ENCODE measurements around the gene CERS6. TPM values are rescaled to one million over a fixed set of nuclear protein-coding genes. Genes with fewer than 3 reads are reported as not detected.
"Not testable (repeated sequence)": the region's sequence is repeated elsewhere in the genome, so short reads cannot be mapped to it uniquely, and the experiment has no call there.

Gene CERS6
- total RNA-seq, 1 donor from 2014 or later: 21.8 TPM

DNA sequence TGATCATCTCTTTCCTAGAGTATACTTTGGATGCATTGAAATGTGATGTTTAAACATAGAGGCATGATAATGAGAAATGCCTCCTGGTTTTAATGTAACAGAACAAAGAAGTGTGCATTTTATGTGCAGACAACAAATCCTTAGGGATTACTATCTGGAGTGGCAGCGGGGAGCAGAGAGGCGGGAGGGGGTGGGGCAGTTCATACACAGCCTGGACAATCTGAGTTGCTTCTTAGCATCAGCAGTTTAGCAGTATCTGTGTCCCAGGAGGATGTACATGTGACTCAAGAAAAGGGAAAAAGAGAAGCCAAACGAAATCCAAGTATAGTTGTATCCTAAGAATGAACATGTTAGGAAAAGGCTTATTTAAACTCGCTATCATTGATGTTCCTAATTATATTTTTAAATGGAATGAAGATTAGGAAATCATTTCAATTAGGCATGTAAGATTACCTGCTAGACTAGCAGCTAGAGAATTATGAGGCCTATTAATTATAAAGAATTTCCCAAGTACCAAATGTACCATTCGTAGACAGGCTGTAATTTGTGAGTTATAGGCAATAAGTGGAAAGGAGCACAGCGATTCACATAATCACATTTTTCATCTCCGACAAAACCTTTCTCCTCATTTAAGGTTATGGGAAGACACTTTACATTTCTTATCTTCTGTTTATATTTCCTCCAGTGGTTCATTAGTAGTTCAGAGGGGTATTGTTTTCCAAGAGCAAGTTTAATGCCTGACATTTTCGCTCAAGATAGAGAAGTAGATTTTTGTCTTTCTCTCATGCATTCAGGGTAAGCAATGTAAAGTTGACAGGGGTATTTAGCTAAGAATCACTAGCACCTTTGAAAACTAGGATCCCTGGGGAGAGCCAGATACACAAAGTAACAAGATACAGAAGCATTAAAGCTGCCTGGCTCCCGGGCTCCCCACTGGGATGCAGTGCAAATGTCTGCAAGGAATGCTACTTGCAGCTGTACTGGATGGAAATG lies 205.1 kb downstream of the CERS6 start:
- ATAC-seq: no peak
- TF ChIP-seq CTCF (IDR thresholded peaks at IDR 0.05): no peak
- Histone ChIP-seq H3K36me3 (no peaks in the 10 kb centered on the region), H3K27me3 (ENCODE audit: low read depth) (no peaks in the 10 kb centered on the region), H3K27ac (no peak overlapping the region), H3K9me3 (no peaks in the 10 kb centered on the region), H3K4me1 (no peaks in the 10 kb centered on the region), H3K4me3 (no peak overlapping the region)
- no peak for DNase-seq
- intact Hi-C loops (cut with DNase I): no loop called here

DNA sequence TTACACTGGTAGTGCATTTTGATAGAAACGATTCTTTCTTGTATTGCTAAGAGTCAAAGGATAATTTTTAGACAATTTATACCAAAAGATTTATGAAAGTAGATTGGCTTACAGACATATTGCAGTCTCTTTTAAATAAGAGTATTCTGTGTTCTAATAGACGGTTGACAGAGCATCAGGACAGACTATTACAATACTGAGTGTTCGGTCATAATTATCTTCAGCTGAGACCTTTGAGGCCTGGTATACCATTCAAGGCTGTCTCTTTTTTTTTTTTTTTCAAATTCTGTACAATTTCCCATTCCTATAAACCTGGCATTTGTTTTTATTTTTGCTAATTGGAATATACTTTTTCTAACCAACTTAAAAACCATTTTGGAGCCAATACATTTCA lies 205.8 kb downstream of the CERS6 start:
- H3K9me3 ChIP-seq: no peaks in the 10 kb centered on the region
- no peak for DNase-seq
- intact Hi-C loops (cut with DNase I): no loop called here
- no peak overlapping the region for H3K27ac ChIP-seq
- no peaks in the 10 kb centered on the region for H3K4me1 ChIP-seq
- ATAC-seq: no peak
- no peak for TF ChIP-seq CTCF (IDR thresholded peaks at IDR 0.05)
- no peaks in the 10 kb centered on the region for H3K27me3 ChIP-seq (ENCODE audit: low read depth)
- H3K36me3 ChIP-seq: no peaks in the 10 kb centered on the region
- no peak overlapping the region for H3K4me3 ChIP-seq

DNA sequence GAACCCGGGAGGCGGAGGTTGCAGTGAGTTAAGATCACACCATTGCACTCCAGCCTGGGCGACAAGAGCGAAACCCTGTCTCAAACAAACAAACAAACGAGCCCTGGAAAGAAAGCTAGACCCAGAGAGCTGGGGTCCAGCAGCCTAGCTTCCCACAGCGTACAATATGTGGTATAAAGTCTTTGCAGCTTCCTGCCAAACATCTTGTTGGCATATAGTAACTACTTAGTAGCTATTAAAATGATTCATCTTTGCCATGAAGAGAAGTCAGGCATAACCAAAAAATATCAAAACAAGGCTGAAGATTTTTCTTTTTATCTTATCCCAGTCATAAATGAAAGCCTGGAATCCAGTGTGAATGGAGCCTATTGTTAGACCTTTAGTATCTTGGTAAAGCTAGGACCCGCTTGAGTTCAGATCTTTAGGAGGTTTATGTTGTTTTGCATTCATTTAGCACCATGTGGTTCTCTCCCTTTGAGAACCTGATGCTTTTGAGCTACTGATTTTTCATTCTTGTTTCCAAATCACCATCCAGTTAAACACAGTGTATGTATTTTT lies 206.7 kb downstream of the CERS6 start:
- H3K36me3 ChIP-seq: no peaks in the 10 kb centered on the region
- intact Hi-C loops (cut with DNase I): no loop called here
- H3K4me3 ChIP-seq: no peak overlapping the region
- H3K4me1 ChIP-seq: no peaks in the 10 kb centered on the region
- no peak for DNase-seq
- TF ChIP-seq CTCF (IDR thresholded peaks at IDR 0.05): no peak
- no peaks in the 10 kb centered on the region for H3K27me3 ChIP-seq (ENCODE audit: low read depth)
- no peak for ATAC-seq
- H3K9me3 ChIP-seq: no peaks in the 10 kb centered on the region
- no peak overlapping the region for H3K27ac ChIP-seq

- intact Hi-C loops (cut with DNase I): no loop called here
- Histone ChIP-seq H3K27me3 (ENCODE audit: low read depth) (no peaks in the 10 kb centered on the region), H3K36me3 (no peaks in the 10 kb centered on the region), H3K27ac (no peak overlapping the region), H3K4me3 (no peak overlapping the region), H3K9me3 (no peaks in the 10 kb centered on the region), H3K4me1 (no peaks in the 10 kb centered on the region)
- ATAC-seq: no peak
- TF ChIP-seq CTCF (IDR thresholded peaks at IDR 0.05): no peak
- DNase-seq: no peak
Observed at GRCh38 chr2:168663993-168664392, 207.9 kb downstream of the CERS6 start.

DNA sequence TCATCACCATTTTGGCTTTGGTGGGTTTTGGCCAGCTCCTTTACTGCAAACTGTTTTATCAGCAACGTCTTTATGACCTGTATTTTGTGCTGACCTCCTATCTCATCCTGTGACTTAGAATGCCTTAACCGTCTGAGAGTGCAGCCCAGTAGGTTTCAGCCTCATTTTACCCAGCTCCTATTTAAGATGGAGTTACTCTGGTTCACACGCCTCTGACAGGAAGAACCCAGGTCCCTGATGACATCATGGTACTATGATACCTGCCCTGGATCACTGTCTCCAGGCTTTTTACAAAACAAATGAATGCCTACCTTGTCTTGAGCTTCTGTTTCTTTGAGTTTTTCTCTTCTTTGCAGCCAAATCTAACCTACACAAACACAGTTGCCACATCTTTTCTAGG lies 208.6 kb downstream of the CERS6 start:
- ATAC-seq; H3K27me3 ChIP-seq (ENCODE audit: low read depth): not testable (repeated sequence)

GRCh38 chr2:168666339-168666738 lies 210.3 kb downstream of the CERS6 start:
- Histone ChIP-seq H3K9me3 (no peaks in the 10 kb centered on the region), H3K27ac (no peak overlapping the region), H3K27me3 (ENCODE audit: low read depth) (no peaks in the 10 kb centered on the region), H3K4me1 (no peaks in the 10 kb centered on the region), H3K4me3 (no peak overlapping the region), H3K36me3 (no peaks in the 10 kb centered on the region)
- TF ChIP-seq CTCF (IDR thresholded peaks at IDR 0.05): no peak
- intact Hi-C loops (cut with DNase I): no loop called here
- DNase-seq (no peak), ATAC-seq (no peak)

More for the DNA sequence above, 208.6 kb downstream of the CERS6 start:
- H3K27ac ChIP-seq; H3K36me3 ChIP-seq; intact Hi-C loops (cut with DNase I); H3K4me1 ChIP-seq; DNase-seq; H3K4me3 ChIP-seq; H3K9me3 ChIP-seq: not testable (repeated sequence)
